Muscle of arm (tissue), 12 donors: ENCODE results near the gene ST3GAL2. TPM values are rescaled to one million over a fixed set of nuclear protein-coding genes. Genes with fewer than 3 reads are reported as not detected.

Experiments
- DNase-seq: peaks from one replicate; pipeline ENCODE4 v3.0.0-alpha.2; 2013
- polyA plus RNA-seq, 12 donors: library from polyadenylated mRNA; unstranded; fragments of 120-200 nt; gene quantifications; one replicate each; pipeline ENCODE4 v1.2.1, GENCODE V29; 2013; ENCODE audit not compliant: insufficient read length in 12 of 12

The ST3GAL2 gene
- polyA plus RNA-seq, 12 donors: 22.6 to 40.6 (median 26.5) TPM; not detected in 1

DNA sequence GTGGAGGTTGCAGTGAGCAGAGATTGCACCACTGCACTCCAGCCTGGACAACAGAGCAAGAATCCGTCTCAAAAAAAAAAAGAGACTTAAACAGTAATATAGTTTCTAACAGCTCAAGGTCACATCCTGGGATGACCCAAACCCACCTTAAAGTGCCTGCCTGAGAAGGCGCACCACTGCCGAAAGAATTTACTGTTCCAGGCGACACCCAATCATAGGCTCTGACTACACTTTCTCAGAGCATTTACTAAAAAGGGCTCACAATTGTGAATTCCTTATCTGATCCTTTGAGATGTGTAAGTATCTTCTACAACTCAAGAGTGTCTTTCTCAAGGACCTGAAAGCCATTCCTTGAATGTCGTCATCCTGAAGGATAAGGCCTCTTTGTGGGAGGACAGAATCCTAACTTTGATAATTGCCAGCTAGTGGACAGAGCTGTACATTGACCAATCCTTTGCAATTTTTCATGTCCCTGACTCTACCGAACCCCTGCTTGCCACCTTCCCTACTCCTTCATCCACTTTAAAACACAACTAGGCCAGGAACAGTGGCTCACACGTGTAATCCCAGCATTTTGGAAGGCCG, 2.6 kb upstream of the ST3GAL2 start:
- DNase-seq: no peak

GRCh38 chr16:70440009-70440692, 1.3 kb upstream of the ST3GAL2 start:
- DNase-seq: no peak

GRCh38 chr16:70438585-70438968, 323 bp downstream of the ST3GAL2 start:
- no peak for DNase-seq

DNA sequence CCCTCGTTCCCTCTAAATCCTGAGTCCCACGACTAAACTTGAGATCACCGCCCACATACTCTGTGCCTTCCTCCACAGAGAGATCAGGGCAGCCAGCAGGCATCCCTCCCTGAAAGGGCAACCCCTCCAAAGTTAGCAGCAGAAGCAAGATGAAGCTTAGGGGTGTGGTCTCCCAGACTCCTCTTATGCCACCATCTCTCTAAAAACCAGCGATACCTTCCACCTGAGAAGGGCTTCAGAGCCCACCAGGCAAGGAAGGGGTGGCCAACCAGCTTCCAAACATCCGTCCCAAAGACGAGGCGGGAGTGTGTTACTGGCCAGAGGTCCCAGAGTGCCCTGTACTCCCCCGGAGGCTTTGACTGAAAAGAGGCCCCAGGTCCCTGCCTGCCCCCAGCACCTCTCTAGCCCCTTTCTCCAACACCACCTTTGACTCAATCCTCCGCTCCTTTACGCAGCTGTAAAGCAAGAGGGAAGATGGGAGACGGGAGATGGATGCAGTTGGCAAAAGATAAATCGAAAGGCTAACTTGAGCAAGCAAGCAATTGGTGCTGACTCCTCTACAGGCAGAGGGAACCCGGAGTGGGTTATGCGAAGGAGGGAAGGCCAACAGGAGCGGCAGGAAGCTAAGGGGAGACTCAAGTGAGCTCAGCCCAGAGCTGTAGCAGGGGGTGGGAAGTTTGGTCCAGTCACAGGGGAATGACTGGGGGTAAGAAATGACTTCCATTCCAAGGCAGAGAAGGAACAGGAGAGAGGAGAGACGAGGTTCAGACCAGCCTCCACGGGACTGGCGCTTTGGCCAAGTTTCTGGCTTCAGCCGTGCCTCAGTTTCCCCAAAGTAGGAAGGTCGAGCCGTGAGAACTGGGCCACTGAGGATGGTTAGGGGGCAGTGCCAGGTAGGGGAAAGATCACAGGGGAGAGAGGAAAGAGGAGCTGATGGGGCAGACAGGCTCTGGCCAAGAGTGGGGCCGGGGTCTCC, 1.0 kb downstream of the ST3GAL2 start:
- DNase-seq: no peak

- no peak for DNase-seq
Measured at GRCh38 chr16:70437017-70437581, 1.8 kb downstream of the ST3GAL2 start.

DNA sequence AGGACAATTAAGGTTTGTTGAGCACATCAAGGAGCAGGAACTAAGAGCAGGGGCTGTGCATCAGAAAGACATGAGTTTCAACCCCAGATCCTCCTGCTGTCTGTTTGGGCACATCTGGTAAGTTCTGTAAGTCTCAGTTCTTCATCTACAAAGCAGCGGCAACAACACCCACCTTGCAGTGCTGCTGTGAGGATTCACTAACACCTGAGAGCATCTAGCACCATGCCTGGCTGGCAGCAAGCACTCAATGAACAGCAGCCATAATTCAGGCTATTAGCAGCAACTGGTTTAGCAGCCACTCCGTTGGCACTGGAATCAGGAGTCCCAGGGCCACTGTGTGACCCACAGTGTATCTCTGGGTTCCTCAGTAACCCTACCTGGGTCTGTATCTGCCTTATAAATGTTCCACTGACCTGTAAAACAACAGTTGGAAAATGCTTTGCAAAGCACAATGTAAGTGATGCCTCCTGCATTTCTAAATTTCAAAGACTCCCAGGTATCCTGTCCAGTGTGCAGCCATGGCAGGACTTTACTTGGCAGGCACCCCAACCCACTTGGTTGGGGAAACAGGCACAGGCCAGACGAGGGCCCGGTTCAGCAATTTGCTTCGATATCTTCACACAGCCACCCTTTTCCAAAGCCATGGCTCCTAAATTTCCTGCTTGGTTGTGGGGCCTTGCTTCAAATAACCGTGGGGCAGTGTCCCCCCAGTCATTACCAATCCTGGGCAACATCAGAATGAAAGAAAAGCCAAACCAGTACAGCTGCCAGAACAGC, 4.2 kb downstream of the ST3GAL2 start:
- no peak for DNase-seq

DNA sequence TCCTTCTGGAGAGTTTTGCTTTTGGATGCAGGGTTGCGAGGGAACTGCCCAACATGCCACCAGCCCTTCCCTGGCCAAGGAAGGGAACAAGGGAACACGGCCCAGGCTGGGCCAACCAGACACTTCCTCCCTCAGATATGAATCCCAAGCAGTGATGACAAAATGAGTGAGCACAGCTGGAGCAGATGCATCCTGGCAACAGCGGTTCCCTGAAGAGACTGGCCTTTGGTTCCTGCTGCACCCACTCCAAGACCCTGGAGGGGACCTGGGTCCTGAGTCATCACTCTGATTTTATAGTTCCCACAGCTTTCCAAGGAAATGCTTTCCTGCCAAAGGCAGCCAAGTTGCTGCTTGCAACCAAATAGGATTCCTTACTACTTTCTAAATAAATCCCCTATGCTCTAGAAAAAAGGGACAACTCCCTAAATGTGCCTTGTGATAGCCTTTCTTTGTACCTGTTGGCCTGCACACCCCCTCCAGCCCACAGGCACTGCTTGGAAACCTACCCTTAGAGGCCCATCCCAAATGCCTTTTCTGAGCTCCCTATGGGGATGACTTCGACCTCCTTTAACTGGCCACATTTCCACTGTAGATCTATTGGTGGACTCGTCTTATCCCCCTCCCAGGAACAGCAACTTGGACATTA, 5.3 kb downstream of the ST3GAL2 start:
- DNase-seq: no peak

DNA sequence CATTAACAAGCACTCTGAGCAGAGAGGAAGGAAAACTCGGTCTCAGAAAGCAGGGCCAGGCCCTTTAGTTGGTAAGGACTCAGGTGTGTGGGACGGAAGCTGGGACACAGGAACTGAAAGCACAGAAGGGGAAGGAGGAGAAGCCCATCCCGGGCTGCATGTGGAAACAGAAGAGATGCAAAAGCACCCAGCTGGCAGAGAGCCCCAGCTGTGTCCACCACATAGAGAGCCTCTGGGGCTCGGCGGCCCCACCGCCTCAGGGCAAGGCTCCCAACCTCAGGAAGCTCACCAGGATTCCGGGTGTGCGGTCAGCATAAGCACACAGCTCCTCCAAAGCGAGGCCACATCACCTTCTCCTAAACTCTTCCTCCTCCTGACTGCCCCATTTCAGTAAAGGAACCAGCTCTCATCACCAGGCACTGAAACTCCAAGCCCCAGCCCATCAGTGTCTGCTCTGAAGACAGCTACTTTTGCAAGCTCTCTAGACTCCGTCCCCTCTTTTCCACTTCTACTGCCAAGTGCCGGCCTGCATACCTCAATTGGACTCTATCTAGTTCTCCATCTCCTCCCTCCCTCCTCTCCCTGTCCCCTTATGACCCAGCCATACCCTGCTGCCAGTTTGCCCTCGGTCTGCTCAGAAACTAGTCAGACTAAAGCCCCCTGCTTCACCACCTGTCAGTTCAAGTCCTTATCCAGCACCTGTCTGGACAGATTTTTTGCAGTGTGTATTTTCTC, 6.0 kb downstream of the ST3GAL2 start:
- DNase-seq: no peak

- no peak for DNase-seq
Measured at GRCh38 chr16:70432356-70432722, 6.6 kb downstream of the ST3GAL2 start.

DNA sequence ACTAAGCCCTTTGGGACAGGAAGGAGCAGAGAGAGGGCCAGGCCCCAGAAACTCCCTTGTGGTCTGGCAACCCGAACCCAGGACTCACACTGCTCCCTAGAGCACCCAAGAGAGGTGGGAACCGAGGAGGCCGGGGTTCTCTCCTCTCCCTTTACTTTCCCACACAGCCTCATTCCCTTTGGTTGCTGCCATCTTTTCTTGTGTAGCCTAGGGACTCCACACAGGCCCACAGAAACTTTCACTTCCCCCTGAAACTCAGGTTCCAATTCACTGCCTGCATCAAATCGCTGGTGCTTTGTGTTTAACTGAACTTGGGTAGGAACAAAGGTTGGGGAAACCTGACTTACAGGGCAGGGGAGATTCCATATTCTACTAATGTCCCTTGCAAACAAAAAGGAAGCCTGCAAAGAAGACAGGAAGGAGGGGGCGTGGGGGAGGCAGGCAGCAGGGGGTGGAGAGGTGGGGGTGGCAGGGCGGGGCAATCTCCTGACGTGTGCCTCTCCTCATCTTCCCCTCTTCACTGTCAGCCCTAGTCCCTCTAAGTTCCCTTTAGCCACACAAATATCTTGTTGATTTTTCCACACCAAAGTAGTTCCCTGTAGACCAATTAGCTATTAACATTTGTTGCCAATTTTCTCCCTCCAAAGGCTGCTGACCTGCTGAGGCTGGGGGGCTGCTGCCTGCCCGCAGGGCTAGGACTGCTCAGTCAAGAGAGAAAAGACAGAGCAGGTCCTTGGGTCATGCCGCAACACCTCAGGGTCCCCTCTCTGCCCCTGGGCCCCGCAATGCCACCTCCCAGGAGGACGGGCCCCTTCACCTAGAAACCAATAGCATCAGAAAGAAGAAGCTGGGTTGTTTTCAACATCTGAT, 8.0 kb downstream of the ST3GAL2 start:
- no peak for DNase-seq

GRCh38 chr16:70429888-70430666, 8.8 kb downstream of the ST3GAL2 start:
- no peak for DNase-seq

GRCh38 chr16:70428178-70428998, 10.5 kb downstream of the ST3GAL2 start:
- peak; percentile 86 for DNase-seq

DNA sequence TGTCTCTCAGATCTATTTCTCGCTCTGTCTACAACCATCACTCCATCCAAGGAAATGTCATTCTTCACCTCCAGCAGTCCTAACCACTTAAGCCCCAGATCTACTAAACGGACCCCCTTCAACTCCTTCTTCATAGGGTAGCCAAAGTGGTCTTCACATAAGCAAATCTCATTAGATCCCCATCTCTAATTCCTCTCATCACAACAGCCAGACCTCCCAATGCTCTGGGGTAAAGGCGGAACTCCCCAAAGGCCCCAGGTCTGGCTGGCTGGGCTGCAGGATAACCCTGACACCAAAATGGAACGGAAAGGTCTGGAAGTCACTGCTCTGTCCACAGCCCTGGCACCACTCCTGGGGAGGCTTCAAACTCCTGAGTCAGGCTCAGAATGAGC, 11.1 kb downstream of the ST3GAL2 start:
- no peak for DNase-seq

DNA sequence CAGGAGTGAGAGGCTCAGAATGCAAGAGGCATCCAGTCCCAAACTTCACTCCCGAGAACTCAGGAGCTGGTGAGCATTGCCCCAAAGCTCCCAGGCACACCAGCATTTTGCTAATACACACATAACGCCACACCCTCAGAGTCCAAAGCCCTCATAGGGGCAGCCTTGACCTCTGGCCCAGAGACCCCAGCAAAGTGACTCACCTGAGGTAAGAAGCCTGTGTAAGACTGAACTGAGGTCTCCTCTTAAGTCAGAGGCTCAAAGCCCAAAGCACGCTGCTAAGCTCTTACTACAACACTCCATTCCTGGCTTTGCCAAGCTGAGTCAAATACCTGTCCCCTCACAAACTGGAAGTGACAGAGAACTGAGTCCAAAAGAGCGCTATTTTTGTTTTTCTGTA, 16.4 kb downstream of the ST3GAL2 start:
- no peak for DNase-seq

DNA sequence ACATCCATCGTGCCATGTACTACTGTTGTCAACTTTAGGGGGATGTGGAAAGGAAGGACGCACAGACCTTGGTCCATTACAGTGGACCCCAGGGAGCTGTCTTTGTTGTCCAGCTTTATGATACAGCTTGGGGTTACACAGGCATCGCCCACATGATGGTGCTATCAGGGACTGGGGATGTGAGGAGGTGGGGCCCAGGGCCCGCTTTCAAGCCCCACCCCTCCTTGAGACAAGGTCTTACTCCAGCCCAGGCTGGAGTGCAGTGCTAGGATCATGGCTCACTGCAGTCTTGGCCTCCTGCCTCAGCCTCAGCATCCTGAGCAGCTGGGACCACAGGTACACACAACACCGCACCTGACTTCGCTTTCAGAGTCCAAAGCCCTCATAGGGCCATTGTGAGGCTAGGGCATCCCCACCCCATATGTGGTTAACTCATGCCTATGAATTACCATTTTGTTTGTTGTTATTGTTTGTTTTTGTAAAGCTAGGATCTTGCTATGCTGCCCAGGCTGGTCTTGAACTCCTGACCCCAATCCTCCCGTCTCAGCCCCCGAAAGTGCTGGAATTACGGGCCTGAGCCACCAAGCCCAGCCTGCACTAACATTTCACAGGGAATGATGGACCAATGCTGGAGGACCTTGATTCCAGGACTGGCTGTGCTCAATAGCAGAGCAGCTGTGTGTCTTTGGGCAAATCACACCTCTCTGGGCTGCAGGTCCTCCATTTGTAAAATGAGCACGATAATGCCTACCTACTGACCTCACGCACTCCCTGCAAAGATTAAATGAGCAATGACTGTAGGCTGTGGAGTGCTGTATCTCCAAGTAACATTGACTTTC, 17.2 kb downstream of the ST3GAL2 start:
- DNase-seq: no peak

DNA sequence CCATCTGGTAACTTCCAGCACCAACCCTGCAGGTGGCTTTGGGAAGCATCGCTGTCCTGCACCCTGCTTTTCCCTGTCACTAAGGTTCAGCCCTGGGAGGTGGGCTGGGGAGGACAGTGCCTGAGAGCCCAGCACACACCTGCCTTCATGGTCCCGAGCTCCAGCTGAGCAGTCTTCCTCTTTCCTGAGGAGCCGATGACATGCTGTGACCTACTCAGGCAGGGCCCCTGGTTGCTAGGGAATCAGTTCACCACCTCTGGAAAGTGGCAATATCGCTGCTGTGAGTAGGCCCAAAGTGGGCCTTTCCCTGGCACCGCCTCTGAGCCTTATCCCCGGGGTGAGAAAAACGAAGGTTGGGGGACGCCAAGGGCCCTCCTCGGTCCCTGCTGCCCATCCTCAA, 17.9 kb downstream of the ST3GAL2 start:
- DNase-seq: no peak
